Gastroesophageal sphincter (tissue), 4 donors: ENCODE results near the gene NTMT2. TPM values are rescaled to one million over a fixed set of nuclear protein-coding genes. Genes with fewer than 3 reads are reported as not detected.
A peak's percentile ranks its signal among the peaks of the same experiment; 100 is the strongest.

Experiments
- ATAC-seq: fragments of 150-250 bp; one replicate; pipeline ENCODE4 v1.9.1; 2016; ENCODE audit warnings: mild to moderate bottlenecking, moderate library complexity
- H3K27ac ChIP-seq, 4 donors: fragments of 200-600 bp; sonication (generic) in 3 of 4; 1 replicate in 3 of 4; 2 replicates in 1 of 4; pipeline ENCODE4 v1.5.1; 2016 to 2019
- H3K27me3 ChIP-seq: fragments of 200-600 bp; sonication (generic); one replicate; pipeline ENCODE4 v1.5.1; 2019
- H3K36me3 ChIP-seq, 2 donors: fragments of 200-600 bp; sonication (generic); one replicate each; pipeline ENCODE4 v1.5.1; 2019; ENCODE audit warnings: control low read depth in 1 of 2
- H3K4me1 ChIP-seq, 3 donors: fragments of 200-600 bp; sonication (generic); 1 replicate in 2 of 3; 2 replicates in 1 of 3; pipeline ENCODE4 v1.5.1; 2016 to 2019; ENCODE audit warnings: control low read depth in 2 of 3
- H3K4me3 ChIP-seq, 2 donors: fragments of 200-600 bp; sonication (generic); one replicate each; pipeline ENCODE4 v1.5.1; 2019; ENCODE audit warnings: mild to moderate bottlenecking in 1 of 2, moderate library complexity in 1 of 2
- H3K9me3 ChIP-seq, 3 donors: fragments of 200-600 bp; sonication (generic); one replicate each; pipeline ENCODE4 v1.5.1; 2017 to 2019; ENCODE audit warnings: control low read depth in 2 of 3
- CTCF ChIP-seq, 4 experiments: fragments of 200-600 bp in 2 of 4; fragments of 450-650 bp in 2 of 4; sonication (generic) in 1 of 4; IDR thresholded peaks; one replicate each; pipeline ENCODE4 v1.5.1; 2017 to 2019; ENCODE audit warnings: antibody characterized with exemption in 4 of 4, mild to moderate bottlenecking in 2 of 4, moderate library complexity in 2 of 4
- EP300 ChIP-seq: sonication (generic); formaldehyde crosslinking; IDR thresholded peaks from one replicate; pipeline ENCODE4 v1.6.1; 2017; ENCODE audit warnings: antibody characterized with exemption, mild to moderate bottlenecking
- POLR2A ChIP-seq, 2 donors: fragments of 450-650 bp; IDR thresholded peaks; one replicate each; pipeline ENCODE4 v1.6.1; 2017; ENCODE audit warnings: antibody characterized with exemption in 2 of 2, mild to moderate bottlenecking in 2 of 2, moderate library complexity in 1 of 2
- POLR2AphosphoS5 ChIP-seq: sonication (generic); formaldehyde crosslinking; IDR thresholded peaks from one replicate; pipeline ENCODE4 v1.6.1; 2017; ENCODE audit warnings: antibody characterized with exemption
- WGBS, 2 donors: methylation state at CpG; one replicate each; pipeline ENCODE4 v1.1.5; 2018; ENCODE audit warnings: low coverage in 1 of 2; 5-methylcytosine and 5-hydroxymethylcytosine counted together
- total RNA-seq, 4 donors: library from RNA; depleted of rRNA; stranded (reverse); fragments of >200 nt; gene quantifications; one replicate each; pipeline ENCODE4 v1.1.0, GENCODE V29; 2016

The NTMT2 gene
- total RNA-seq, 4 donors from 2014 or later, result not detected

- no peaks in the 10 kb centered on the region for H3K36me3 ChIP-seq
- TF ChIP-seq POLR2AphosphoS5 (no peak), EP300 (no peak), POLR2A (IDR thresholded peaks at IDR 0.05) (no peak), CTCF (IDR thresholded peaks at IDR 0.05) (no peak)
- 20 to 29% methylated on average over 2 of the region's 2 CpGs for WGBS, 2 donors
- peaks cover 0 to 25% (median 4%) of the 10 kb centered on the region in 3 donors for H3K4me1 ChIP-seq
- H3K27ac ChIP-seq, result peak overlapping the region in 2 of 4 donors; percentile 10 to 22
- H3K9me3 ChIP-seq, result no peaks in the 10 kb centered on the region
- H3K27me3 ChIP-seq, result no peaks in the 10 kb centered on the region
- no peak for ATAC-seq
- H3K4me3 ChIP-seq, result no peak overlapping the region
These were observed 11.8 kb upstream of the NTMT2 start for GRCh38 chr1:170133766-170134495.

- no peak for ATAC-seq
- H3K4me1 ChIP-seq, result peaks cover 0 to 25% (median 4%) of the 10 kb centered on the region in 3 donors
These were observed 11.2 kb upstream of the NTMT2 start for GRCh38 chr1:170134521-170134920.

GRCh38 chr1:170140371-170140770 is 5.4 kb upstream of the NTMT2 start:
- no peak for TF ChIP-seq EP300
- no peak for TF ChIP-seq POLR2A (IDR thresholded peaks at IDR 0.05)
- Histone ChIP-seq H3K27me3 (no peaks in the 10 kb centered on the region), H3K4me1 (no peaks in the 10 kb centered on the region), H3K9me3 (peaks cover 0 to 10% (median 0%) of the 10 kb centered on the region in 3 donors), H3K27ac (no peak overlapping the region), H3K4me3 (no peak overlapping the region), H3K36me3 (no peaks in the 10 kb centered on the region)
- ATAC-seq, result no peak
- WGBS, 2 donors, result 74 to 77% methylated on average over 2 of the region's 2 CpGs

More at GRCh38 chr1:170134521-170134920, 11.2 kb upstream of the NTMT2 start:
- H3K36me3 ChIP-seq, result no peaks in the 10 kb centered on the region
- no peak overlapping the region for H3K4me3 ChIP-seq
- H3K27ac ChIP-seq, result peak overlapping the region in 1 of 4 donors; percentile 10
- 52 to 61% methylated on average over 6 of the region's 6 CpGs for WGBS, 2 donors
- TF ChIP-seq POLR2AphosphoS5, result no peak
- TF ChIP-seq POLR2A (IDR thresholded peaks at IDR 0.05), result no peak
- no peak for TF ChIP-seq CTCF (IDR thresholded peaks at IDR 0.05)
- no peak for TF ChIP-seq EP300
- H3K9me3 ChIP-seq, result no peaks in the 10 kb centered on the region
- no peaks in the 10 kb centered on the region for H3K27me3 ChIP-seq

GRCh38 chr1:170145061-170145460 is 698 bp upstream of the NTMT2 start:
- 68 to 93% methylated on average over 3 of the region's 3 CpGs for WGBS, 2 donors
- Histone ChIP-seq H3K27me3 (no peaks in the 10 kb centered on the region), H3K4me3 (no peak overlapping the region), H3K4me1 (no peaks in the 10 kb centered on the region), H3K27ac (no peak overlapping the region), H3K9me3 (peaks cover 0 to 10% (median 0%) of the 10 kb centered on the region in 3 donors), H3K36me3 (no peaks in the 10 kb centered on the region)
- TF ChIP-seq EP300 (no peak), POLR2AphosphoS5 (no peak), POLR2A (IDR thresholded peaks at IDR 0.05) (no peak), CTCF (IDR thresholded peaks at IDR 0.05) (no peak)
- ATAC-seq, result no peak

- no peaks in the 10 kb centered on the region for H3K27me3 ChIP-seq
- no peaks in the 10 kb centered on the region for H3K36me3 ChIP-seq
- TF ChIP-seq POLR2AphosphoS5 (no peak), POLR2A (IDR thresholded peaks at IDR 0.05) (no peak), CTCF (IDR thresholded peaks at IDR 0.05) (no peak), EP300 (no peak)
- H3K9me3 ChIP-seq, result peaks cover 0 to 10% (median 0%) of the 10 kb centered on the region in 3 donors
- no peak overlapping the region for H3K27ac ChIP-seq
- no peak for ATAC-seq
- H3K4me1 ChIP-seq, result no peaks in the 10 kb centered on the region
- 51 to 55% methylated on average over 4 of the region's 4 CpGs for WGBS, 2 donors
- H3K4me3 ChIP-seq, result no peak overlapping the region
These were observed 1.0 kb downstream of the NTMT2 start for GRCh38 chr1:170146720-170147263.
